H1 (cell line): ENCODE measurements around the gene CAMK2D.

Source experiments
- BACH1 ChIP-seq: IDR thresholded peaks from 2 replicates; pipeline ENCODE4 v1.6.1; 2012; ENCODE audit warnings: low read length, improper control_type of control experiment
- CHD2 ChIP-seq: IDR thresholded peaks from 2 replicates; pipeline ENCODE4 v1.6.1; 2012; ENCODE audit warnings: low read length, improper control_type of control experiment
- CTCF ChIP-seq, 3 experiments: IDR thresholded peaks; 1 replicate in 2 of 3; 2 replicates in 1 of 3; pipeline versions ENCODE4 v1.5.1 to v1.6.1; 2011; ENCODE audit warnings: low read length in 3 of 3, mild to moderate bottlenecking in 3 of 3, inconsistent platforms in 2 of 3, low read depth in 1 of 3, moderate library complexity in 1 of 3; ENCODE audit not compliant: insufficient read depth in 1 of 3; ENCODE audit errors: control extremely low read depth in 1 of 3
- EZH2 ChIP-seq: fragments of 200-600 bp; sonication (generic); IDR thresholded peaks from 2 replicates; pipeline ENCODE4 v1.7.1; 2012; ENCODE audit warnings: low read depth, mild to moderate bottlenecking, moderate library complexity, low read length, inconsistent platforms; ENCODE audit not compliant: severe bottlenecking
- POLR2A ChIP-seq, 2 experiments: IDR thresholded peaks; 1 replicate in 1 of 2; 2 replicates in 1 of 2; pipeline ENCODE4 v1.6.1; 2011; ENCODE audit warnings: low read depth in 2 of 2, low read length in 2 of 2, mild to moderate bottlenecking in 2 of 2; ENCODE audit errors: control extremely low read depth in 1 of 2
- RXRA ChIP-seq: IDR thresholded peaks from 2 replicates; pipeline ENCODE4 v1.6.1; 2011; ENCODE audit warnings: low read depth, mild to moderate bottlenecking, low read length, moderate library complexity; ENCODE audit not compliant: insufficient read depth
- YY1 ChIP-seq: IDR thresholded peaks from 2 replicates; pipeline ENCODE4 v1.6.1; 2011; ENCODE audit warnings: low read depth, mild to moderate bottlenecking, low read length
- ZNF274 ChIP-seq: IDR thresholded peaks from 2 replicates; pipeline ENCODE4 v1.7.0; 2012; ENCODE audit warnings: low read length, borderline replicate concordance; ENCODE audit errors: extremely low read depth

GRCh38 chr4:113561758-113562157 is 199.8 kb downstream of the CAMK2D start:
- no peak for TF ChIP-seq BACH1
- TF ChIP-seq EZH2 = no peak
- TF ChIP-seq CHD2 = no peak
- TF ChIP-seq ZNF274 = no peak
- TF ChIP-seq POLR2A (IDR thresholded peaks at IDR 0.05; ENCODE audit: control extremely low read depth in 1 of 2, low read depth in 2 of 2, low read length in 2 of 2) = no peak
- no peak for TF ChIP-seq YY1
- TF ChIP-seq CTCF (IDR thresholded peaks at IDR 0.05; ENCODE audit: control extremely low read depth in 1 of 3, insufficient read depth in 1 of 3, low read depth in 1 of 3, low read length in 3 of 3) = no peak
- TF ChIP-seq RXRA = no peak
